Midbrain (tissue), 1 donor: ENCODE measurements around the gene CDON.

Source experiments
- DNase-seq: peaks from one replicate; lab custom pipeline; 2025; lab: John Stamatoyannopoulos, UW

CDON gene, protein sequence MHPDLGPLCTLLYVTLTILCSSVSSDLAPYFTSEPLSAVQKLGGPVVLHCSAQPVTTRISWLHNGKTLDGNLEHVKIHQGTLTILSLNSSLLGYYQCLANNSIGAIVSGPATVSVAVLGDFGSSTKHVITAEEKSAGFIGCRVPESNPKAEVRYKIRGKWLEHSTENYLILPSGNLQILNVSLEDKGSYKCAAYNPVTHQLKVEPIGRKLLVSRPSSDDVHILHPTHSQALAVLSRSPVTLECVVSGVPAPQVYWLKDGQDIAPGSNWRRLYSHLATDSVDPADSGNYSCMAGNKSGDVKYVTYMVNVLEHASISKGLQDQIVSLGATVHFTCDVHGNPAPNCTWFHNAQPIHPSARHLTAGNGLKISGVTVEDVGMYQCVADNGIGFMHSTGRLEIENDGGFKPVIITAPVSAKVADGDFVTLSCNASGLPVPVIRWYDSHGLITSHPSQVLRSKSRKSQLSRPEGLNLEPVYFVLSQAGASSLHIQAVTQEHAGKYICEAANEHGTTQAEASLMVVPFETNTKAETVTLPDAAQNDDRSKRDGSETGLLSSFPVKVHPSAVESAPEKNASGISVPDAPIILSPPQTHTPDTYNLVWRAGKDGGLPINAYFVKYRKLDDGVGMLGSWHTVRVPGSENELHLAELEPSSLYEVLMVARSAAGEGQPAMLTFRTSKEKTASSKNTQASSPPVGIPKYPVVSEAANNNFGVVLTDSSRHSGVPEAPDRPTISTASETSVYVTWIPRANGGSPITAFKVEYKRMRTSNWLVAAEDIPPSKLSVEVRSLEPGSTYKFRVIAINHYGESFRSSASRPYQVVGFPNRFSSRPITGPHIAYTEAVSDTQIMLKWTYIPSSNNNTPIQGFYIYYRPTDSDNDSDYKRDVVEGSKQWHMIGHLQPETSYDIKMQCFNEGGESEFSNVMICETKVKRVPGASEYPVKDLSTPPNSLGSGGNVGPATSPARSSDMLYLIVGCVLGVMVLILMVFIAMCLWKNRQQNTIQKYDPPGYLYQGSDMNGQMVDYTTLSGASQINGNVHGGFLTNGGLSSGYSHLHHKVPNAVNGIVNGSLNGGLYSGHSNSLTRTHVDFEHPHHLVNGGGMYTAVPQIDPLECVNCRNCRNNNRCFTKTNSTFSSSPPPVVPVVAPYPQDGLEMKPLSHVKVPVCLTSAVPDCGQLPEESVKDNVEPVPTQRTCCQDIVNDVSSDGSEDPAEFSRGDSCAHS (N-terminal part only)

DNA sequence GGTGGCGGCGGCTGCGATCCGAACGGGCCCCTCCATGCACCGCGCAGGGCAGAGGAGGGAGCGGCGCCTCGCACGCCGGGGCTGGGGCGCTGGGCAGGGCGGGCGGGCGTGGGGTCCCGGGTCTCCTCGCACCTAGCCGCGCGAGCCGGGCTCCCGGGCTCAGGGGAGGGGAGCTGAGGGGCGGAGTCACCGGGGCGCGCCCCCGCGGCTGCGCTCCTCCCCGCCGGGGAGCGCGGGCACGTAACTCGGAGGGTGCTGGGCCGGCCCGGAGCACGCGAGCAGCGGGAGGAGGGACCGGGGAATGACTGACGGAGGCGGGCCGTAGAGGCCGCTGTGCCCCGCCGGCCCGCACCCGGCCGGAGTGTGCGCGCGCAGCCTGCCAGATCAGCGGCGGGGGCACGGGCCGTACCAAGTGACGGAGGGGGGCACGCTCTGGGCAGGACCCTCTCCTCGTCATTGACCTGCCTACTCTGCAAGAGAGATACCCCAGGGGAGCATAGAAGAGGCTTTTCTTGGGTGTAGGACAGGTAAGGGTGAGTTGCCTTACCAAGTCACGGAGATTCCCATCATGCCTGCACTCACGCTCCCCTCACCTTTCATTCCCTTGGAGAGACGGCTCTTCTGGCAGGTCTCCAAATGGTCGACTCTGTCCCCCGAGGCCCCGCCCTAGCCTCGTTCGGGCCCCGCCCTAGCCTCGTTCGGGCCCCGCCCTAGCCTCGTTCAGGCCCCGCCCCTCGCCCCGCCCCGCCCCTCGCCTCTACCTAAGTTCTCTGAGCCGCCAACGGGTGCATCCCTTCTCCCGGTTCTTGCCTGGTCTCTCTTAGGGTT, at the start of gene CDON:
CDON (minus strand) TSS at position 188 of the 828 bp plus-strand sequence. CDS start 39,390 bp downstream, outside the sequence.
- peak; percentile 87 for DNase-seq

- no peak for DNase-seq
Observed at GRCh38 chr11:126111458-126112116, 48.9 kb upstream of the CDON start.

- DNase-seq, result no peak
Observed at GRCh38 chr11:126109941-126110731, 47.5 kb upstream of the CDON start.

- no peak for DNase-seq
Observed at GRCh38 chr11:126106594-126107328, 44.1 kb upstream of the CDON start.

DNA sequence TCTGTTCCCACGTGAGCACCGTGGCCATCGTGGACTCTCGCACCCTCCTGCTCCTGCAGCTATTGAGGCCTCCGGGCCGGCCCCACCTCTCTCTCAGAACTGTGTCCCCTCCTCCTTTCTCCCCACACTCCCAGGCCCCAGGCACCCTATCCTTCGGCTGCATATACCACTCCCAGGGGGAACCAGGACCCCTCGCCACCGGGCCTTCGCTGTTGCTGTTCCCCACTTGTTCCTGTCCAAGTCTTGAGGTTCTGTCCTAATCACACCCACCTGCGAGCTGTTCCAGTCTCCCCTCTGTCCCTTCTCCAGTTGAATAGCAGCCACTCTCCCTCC, 43.0 kb upstream of the CDON start:
- DNase-seq, result no peak

DNA sequence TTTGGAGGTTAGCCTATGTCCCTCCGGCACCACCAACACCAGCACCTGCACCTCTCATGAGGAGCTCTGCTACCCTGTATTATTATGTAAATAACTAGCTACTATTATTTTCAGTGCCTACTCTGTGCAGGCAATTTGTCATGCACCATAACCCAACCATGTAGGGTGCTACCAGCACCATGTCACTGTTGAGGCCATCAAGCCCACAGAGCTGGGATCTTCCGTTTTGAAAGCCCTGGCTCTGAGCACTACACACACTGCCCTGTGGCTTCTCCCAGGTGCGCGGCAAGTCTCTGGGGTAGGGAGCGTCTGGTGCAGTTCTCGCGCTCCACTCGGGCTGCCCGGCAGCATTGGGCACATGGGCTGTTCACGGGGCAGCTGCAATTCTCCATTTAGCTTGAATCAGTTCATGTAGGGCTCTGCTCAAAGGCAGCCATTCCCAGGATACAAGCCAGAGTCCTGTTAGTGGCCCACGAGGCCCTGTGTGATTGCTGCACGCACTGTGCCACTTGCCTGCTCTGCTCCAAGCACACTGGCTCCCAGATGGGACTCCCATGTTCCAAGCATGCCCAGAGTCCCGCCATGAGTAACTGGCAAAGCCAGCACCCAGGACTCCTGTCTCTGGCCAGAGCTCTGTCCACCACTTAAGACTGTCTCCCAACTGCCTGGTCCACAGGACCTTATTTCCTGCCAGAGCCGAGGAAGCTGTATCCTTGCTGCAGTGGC, 42.5 kb upstream of the CDON start:
- no peak for DNase-seq

DNA sequence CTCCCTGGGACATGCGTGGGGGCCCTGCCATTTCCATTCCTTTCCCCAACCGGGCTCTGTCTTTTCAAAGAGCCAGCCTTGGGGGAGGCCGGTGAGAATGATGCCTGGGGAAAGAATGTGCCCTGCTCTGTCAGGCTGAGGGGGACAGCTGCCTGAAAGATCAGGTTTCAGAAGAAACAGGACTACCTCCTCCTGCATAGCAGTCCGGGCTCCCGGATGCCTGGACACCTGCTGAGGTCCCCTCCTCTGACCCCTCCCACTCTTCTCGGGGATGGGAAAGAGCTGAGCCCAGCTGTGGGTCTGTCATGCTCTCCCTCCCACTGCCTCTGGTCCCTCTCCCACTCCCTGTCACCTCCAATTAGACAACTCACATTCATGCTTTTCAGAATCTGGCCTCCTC, 41.8 kb upstream of the CDON start:
- DNase-seq, result no peak

DNA sequence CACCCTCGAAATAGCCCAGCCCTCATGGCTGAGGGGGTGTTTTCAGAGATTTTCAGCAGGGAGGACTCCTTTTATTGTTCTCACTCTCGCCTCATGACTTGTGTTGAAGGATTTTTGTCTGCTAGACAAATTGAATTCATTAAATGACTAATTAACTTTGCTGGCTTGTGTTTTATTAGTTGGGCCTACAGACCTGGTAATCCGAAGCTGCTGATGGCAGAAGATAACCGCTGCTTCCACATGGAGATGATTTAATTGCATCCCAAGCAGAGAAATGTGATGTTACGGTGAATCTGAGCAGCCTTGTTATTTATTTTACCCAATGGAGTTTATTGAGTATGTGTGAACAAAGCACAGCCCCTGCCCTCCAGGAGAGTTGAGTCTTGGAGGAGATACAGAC, 40.5 kb upstream of the CDON start:
- no peak for DNase-seq

GRCh38 chr11:126102436-126102981, 39.8 kb upstream of the CDON start:
- DNase-seq, result no peak

DNA sequence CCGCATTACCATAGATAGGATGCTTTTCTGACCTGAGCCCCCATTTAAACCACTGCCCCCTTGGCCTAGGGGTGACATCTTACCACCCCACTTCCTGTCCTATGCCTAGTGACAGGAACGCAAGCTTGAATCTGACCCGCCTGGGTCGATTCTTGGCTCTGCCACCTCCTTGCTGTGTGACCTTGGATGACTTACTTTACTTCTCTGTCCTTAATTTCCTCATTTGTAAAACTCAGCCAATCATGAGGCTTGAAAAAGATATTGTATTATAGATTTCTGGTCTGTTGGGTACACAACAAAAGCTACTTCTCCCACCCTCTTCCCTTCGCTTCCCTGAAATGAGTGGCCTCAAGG, 39.2 kb upstream of the CDON start:
- DNase-seq, result no peak

GRCh38 chr11:126101251-126101929, 38.7 kb upstream of the CDON start:
- DNase-seq, result no peak

GRCh38 chr11:126100716-126101115, 38.0 kb upstream of the CDON start:
- no peak for DNase-seq

GRCh38 chr11:126098204-126098769, 35.6 kb upstream of the CDON start:
- no peak for DNase-seq

- no peak for DNase-seq
Observed at GRCh38 chr11:126095745-126096144, 33.1 kb upstream of the CDON start.

- no peak for DNase-seq
Observed at GRCh38 chr11:126090452-126090851, 27.8 kb upstream of the CDON start.

DNA sequence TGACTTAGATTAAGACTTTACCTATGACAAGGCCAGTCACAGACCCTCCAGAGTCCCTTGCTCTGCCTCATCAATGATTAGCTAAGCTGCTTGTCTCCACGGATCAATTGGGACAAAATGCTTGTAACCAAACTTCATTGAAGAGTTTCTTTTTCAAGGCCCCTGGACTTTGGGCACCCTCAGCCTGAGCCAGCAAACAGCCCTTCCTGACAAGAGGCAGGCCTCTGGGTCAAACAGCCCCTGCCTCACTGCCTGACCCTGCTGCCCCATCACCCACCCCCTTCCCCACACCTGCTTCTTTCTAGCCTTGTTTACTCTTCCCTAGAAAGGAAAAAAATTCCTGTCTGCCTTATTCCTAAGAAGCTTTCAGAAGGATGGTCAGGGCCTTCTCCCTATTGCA, 26.3 kb upstream of the CDON start:
- no peak for DNase-seq

GRCh38 chr11:126086248-126086647, 23.6 kb upstream of the CDON start:
- no peak for DNase-seq

DNA sequence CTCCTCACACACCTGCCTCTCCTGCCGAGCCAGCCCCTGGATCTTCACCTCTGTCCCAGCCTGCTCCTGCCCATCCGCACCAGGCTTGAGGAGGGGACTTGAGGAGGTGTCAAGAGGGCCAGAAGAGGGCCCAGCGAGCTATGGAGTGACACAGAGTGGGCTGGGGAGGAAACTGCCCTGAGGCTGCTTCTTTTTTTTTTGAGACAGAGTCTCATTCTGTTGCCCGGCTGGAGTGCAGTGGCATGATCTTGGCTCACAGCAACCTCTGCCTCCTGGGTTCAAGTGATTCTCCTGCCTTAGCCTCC, 21.9 kb upstream of the CDON start:
- DNase-seq, result no peak
